Prostate gland (tissue), 2 donors: Measurements from ENCODE around the gene NEMP1. TPM values are rescaled to one million over a fixed set of nuclear protein-coding genes. Genes with fewer than 3 reads are reported as not detected.
A peak's percentile ranks its signal among the peaks of the same experiment; 100 is the strongest.

Source experiments
- DNase-seq: peaks from one replicate; pipeline ENCODE4 v3.0.0-alpha.2; 2019; ENCODE audit warnings: low spot score
- H3K27ac ChIP-seq, 2 donors: fragments of 200-600 bp; sonication (generic); 2 replicates each; pipeline ENCODE4 v1.5.1; 2017 to 2019
- H3K27me3 ChIP-seq: fragments of 200-600 bp; sonication (generic); replicated peaks from 2 replicates; pipeline ENCODE4 v1.5.1; 2019; ENCODE audit not compliant: insufficient read depth
- H3K36me3 ChIP-seq, 2 donors: fragments of 200-600 bp; sonication (generic); 1 replicate in 1 of 2; 2 replicates in 1 of 2; pipeline versions ENCODE4 v1.5.1 to v1.8.1; 2017 to 2019
- H3K4me1 ChIP-seq: fragments of 200-600 bp; sonication (generic); replicated peaks from 2 replicates; pipeline ENCODE4 v1.5.1; 2019
- H3K4me3 ChIP-seq, 2 donors: fragments of 200-600 bp; sonication (generic); 2 replicates each; pipeline ENCODE4 v1.5.1; 2017 to 2019
- H3K9me3 ChIP-seq: fragments of 200-600 bp; sonication (generic); 2 replicates; pipeline ENCODE4 v1.5.1; 2017
- POLR2A ChIP-seq: fragments of 450-650 bp; IDR thresholded peaks from one replicate; pipeline ENCODE4 v1.6.1; 2016; ENCODE audit warnings: antibody characterized with exemption, mild to moderate bottlenecking
- POLR2AphosphoS5 ChIP-seq: sonication (generic); formaldehyde crosslinking; IDR thresholded peaks from one replicate; pipeline ENCODE4 v1.6.1; 2017; ENCODE audit warnings: antibody characterized with exemption
- WGBS: methylation state at CpG from one replicate; pipeline ENCODE4 v1.1.5; 2018; 5-methylcytosine and 5-hydroxymethylcytosine counted together
- intact Hi-C: fragments of 100-400 bp; cut with DNase I; formaldehyde crosslinking; loops from one replicate; pipeline ENCODE4 v1.14.2; 2022
- total RNA-seq, 2 donors: library from RNA; depleted of rRNA; stranded (reverse); fragments of >200 nt; gene quantifications; one replicate each; pipeline ENCODE4 v1.1.0, GENCODE V29; 2016
- TF ChIP-seq, protein P1 (sequence below), 4 experiments: fragments of 200-600 bp in 2 of 4; fragments of 450-650 bp in 2 of 4; sonication (generic) in 2 of 4; IDR thresholded peaks; 1 replicate in 3 of 4; 2 replicates in 1 of 4; pipeline ENCODE4 v1.5.1; 2016 to 2019; ENCODE audit warnings: antibody characterized with exemption in 4 of 4, mild to moderate bottlenecking in 2 of 4, moderate library complexity in 2 of 4

NEMP1 gene
- total RNA-seq, 2 donors from 2014 or later, result 10.8 to 13.0 TPM

DNA sequence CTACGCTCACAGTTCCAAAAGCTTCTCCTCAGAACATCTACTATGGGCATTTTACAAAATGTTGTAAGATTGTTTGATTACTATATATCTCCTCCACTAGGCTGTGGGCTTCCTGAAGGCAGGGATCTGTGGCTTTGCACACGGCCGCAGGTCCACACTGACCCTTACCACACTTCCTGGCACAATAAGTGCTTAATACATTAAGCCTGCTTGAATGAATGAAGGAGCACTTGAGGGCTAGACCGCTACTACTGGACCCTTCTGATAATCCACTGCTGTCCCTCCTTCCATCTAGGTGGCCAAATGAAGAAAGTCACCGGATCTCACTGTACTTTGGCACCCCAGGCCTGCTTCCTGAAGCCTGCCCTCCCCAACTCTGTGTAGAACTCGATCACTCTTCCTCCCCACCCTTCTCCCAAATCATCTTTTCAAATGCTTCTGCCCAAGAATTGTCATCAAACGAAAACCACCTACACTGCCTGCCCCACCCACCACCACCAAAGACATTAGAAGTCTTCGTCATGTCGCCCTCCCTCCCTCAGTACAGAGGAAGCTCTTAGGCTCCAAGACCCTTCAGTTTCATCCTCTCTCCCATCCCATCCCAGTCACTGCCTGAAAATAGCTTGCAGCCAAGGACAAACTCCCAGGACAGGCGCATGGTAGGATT lies 71.6 kb downstream of the NEMP1 start:
- 56% methylated on average over 10 of the region's 10 CpGs for WGBS
- intact Hi-C loops, result loop anchor here (5.0 kb wide), 1 partner anchor 50 kb away; no protein-coding TSS in a partner anchor
- TF ChIP-seq POLR2AphosphoS5, result no peak
- TF ChIP-seq, protein P1, sequence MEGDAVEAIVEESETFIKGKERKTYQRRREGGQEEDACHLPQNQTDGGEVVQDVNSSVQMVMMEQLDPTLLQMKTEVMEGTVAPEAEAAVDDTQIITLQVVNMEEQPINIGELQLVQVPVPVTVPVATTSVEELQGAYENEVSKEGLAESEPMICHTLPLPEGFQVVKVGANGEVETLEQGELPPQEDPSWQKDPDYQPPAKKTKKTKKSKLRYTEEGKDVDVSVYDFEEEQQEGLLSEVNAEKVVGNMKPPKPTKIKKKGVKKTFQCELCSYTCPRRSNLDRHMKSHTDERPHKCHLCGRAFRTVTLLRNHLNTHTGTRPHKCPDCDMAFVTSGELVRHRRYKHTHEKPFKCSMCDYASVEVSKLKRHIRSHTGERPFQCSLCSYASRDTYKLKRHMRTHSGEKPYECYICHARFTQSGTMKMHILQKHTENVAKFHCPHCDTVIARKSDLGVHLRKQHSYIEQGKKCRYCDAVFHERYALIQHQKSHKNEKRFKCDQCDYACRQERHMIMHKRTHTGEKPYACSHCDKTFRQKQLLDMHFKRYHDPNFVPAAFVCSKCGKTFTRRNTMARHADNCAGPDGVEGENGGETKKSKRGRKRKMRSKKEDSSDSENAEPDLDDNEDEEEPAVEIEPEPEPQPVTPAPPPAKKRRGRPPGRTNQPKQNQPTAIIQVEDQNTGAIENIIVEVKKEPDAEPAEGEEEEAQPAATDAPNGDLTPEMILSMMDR (IDR thresholded peaks at IDR 0.05), result no peak
- TF ChIP-seq POLR2A, result no peak
- H3K9me3 ChIP-seq, result no peaks in the 10 kb centered on the region
- no peak for DNase-seq
- H3K4me3 ChIP-seq, result peak overlapping the region; percentile 75 to 77
- H3K36me3 ChIP-seq, result peaks cover 0 to 21% of the 10 kb centered on the region in 2 donors
- peak overlapping the region in 1 of 2 donors; percentile 46 for H3K27ac ChIP-seq
- H3K4me1 ChIP-seq, result no peaks in the 10 kb centered on the region
- H3K27me3 ChIP-seq, result no peaks in the 10 kb centered on the region

DNA sequence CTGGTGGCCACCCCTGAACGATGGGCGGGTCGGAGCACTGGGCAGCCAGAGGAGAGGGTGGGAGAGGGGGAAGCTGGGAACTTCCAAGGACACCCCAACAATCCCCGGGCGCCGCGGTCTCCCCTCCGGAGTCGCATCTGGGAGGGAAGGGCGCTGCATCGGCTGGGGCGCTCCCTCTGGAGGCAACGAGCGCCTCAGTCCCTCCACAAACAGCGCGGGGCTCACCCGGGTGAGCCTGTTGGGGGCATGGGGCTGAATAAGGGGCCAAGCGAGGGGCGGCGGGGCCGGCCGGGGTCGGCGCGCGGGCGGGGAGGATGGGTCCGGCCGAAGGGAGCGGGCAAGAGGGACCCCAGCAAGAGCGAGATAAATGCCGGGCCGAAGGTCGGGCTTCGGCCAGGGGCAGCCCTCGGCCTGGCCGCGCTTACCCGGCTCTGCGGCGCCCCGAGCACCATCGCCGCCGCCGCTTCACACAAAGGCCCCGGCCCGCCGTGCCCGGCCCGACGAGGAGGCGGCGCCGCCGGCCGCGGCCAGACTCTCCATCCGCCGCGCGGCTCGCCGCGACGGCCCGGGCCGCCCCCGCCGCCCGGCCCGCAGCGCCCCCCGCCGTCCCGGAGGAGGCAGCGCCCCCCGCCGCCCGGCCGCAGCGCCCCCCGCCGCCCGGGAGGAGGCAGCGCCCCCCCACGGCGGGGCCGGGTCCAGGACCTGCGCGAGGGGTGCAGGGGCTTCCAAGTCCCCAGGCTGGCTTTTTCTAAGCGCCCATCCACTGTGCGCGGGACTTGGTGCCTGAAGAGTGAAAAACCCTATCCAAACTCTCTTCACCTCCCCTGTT lies 72.4 kb downstream of the NEMP1 start, which contains the start of gene ZBTB39:
TSS of gene ZBTB39 (minus strand) at position 567 of the 829 bp plus-strand sequence. CDS start 1,629 bp downstream, outside the sequence.
- H3K4me1 ChIP-seq, result no peaks in the 10 kb centered on the region
- H3K36me3 ChIP-seq, result peaks cover 0 to 22% of the 10 kb centered on the region in 2 donors
- no peaks in the 10 kb centered on the region for H3K9me3 ChIP-seq
- H3K27ac ChIP-seq, result peak within 1 kb of the TSS; percentile 78
- peak; percentile 32 for DNase-seq
- TF ChIP-seq POLR2AphosphoS5, result no peak
- TF ChIP-seq, protein P1 (IDR thresholded peaks at IDR 0.05), result peak; percentile 38 to 56 (median 52)
- no peaks in the 10 kb centered on the region for H3K27me3 ChIP-seq
- WGBS, result 0% methylated on average over 38 of the region's 94 CpGs
- intact Hi-C loops, result loop anchor here (5.0 kb wide), 1 partner anchor 51 kb away; no protein-coding TSS in a partner anchor
- H3K4me3 ChIP-seq, result peak within 1 kb of the TSS; percentile 75 to 77

Other genes starting within 250 kb of the NEMP1 start
- 1 to 10 TPM in 1 of 2 donors, not detected in 1; 1.1 TPM for gene SDR9C7, start 144.4 kb downstream of the NEMP1 start, total RNA-seq
- gene RDH16, start 121.2 kb downstream of the NEMP1 start, total RNA-seq, result 1 to 10 TPM; 4.4 to 7.8 TPM
- gene ZBTB39, start 72.2 kb downstream of the NEMP1 start, total RNA-seq, result 10 to 100 TPM in 1 of 2 donors, 1 to 10 TPM in 1; 5.8 to 15.6 TPM
- not detected for gene TAC3, start 62.3 kb downstream of the NEMP1 start, total RNA-seq
- gene MYO1A, start 28.7 kb downstream of the NEMP1 start, total RNA-seq, result under 1 TPM; 0.09 to 0.74 TPM
- 10 to 100 TPM; 19.0 to 65.5 TPM for gene NAB2, start 10.3 kb upstream of the NEMP1 start, total RNA-seq
- 100 to 1,000 TPM; 124 to 237 TPM for gene STAT6, start 32.6 kb upstream of the NEMP1 start, total RNA-seq
- 100 to 1,000 TPM in 1 of 2 donors, 10 to 100 TPM in 1; 53.5 to 198 TPM for gene LRP1, start 49.7 kb upstream of the NEMP1 start, total RNA-seq
- not detected for gene LRP1-AS, start 68.8 kb upstream of the NEMP1 start, total RNA-seq
- 10 to 100 TPM; 10.2 to 18.1 TPM for gene NXPH4, start 138.0 kb upstream of the NEMP1 start, total RNA-seq
- 10 to 100 TPM; 49.6 to 51.4 TPM for gene SHMT2, start 150.9 kb upstream of the NEMP1 start, total RNA-seq
- gene STAC3, start 172.4 kb upstream of the NEMP1 start, total RNA-seq, result 10 to 100 TPM in 1 of 2 donors, 1 to 10 TPM in 1; 4.8 to 20.9 TPM